Neuronal stem cell (in vitro differentiated cells): ENCODE measurements around the gene FOXP1.

Experiments used
- DNase-seq: peaks from one replicate; pipeline ENCODE4 v3.0.0-alpha.2; 2013; ENCODE audit warnings: low spot score
- H2AFZ ChIP-seq: one replicate; pipeline ENCODE4 v1.6.1; 2013; ENCODE audit warnings: mild to moderate bottlenecking, low read length, inconsistent platforms
- H2AK5ac ChIP-seq: 2 replicates; pipeline ENCODE4 v1.6.1; 2013; ENCODE audit warnings: low read depth, mild to moderate bottlenecking, inconsistent platforms, low read length, moderate library complexity, mixed read lengths
- H2BK120ac ChIP-seq: 2 replicates; pipeline ENCODE4 v1.6.1; 2013; ENCODE audit warnings: low read depth, mild to moderate bottlenecking, inconsistent platforms, low read length, moderate library complexity, mixed read lengths
- H2BK12ac ChIP-seq: one replicate; pipeline ENCODE4 v1.6.1; 2013; ENCODE audit warnings: low read length, inconsistent platforms
- H2BK15ac ChIP-seq: 2 replicates; pipeline ENCODE4 v1.6.1; 2013; ENCODE audit warnings: mild to moderate bottlenecking, low read length, inconsistent platforms, mixed read lengths
- H2BK5ac ChIP-seq: one replicate; pipeline ENCODE4 v1.6.1; 2013; ENCODE audit warnings: inconsistent platforms, mild to moderate bottlenecking, low read length, moderate library complexity
- H3K14ac ChIP-seq: one replicate; pipeline ENCODE4 v1.6.1; 2013; ENCODE audit warnings: low read length, inconsistent platforms
- H3K18ac ChIP-seq: 2 replicates; pipeline ENCODE4 v1.6.1; 2013; ENCODE audit warnings: low read length, inconsistent platforms
- H3K23ac ChIP-seq: 2 replicates; pipeline ENCODE4 v1.6.1; 2013; ENCODE audit warnings: low read depth, mild to moderate bottlenecking, mixed read lengths, low read length, inconsistent platforms; ENCODE audit not compliant: poor library complexity
- H3K27ac ChIP-seq: replicated peaks from 3 replicates; pipeline ENCODE4 v1.5.1; 2013; ENCODE audit warnings: low read length, inconsistent platforms
- H3K27me3 ChIP-seq, 3 experiments: 2 replicates each; pipeline ENCODE4 v1.6.1; 2013; ENCODE audit warnings: low read length in 3 of 3, mild to moderate bottlenecking in 2 of 3, inconsistent platforms in 1 of 3, low read depth in 1 of 3, mixed read lengths in 1 of 3, moderate library complexity in 1 of 3; ENCODE audit not compliant: control insufficient read depth in 3 of 3, insufficient read depth in 3 of 3
- H3K36me3 ChIP-seq, 2 donors: replicated peaks in 1 of 2; 2 replicates each; pipeline ENCODE4 v1.6.1; 2013; ENCODE audit warnings: low read length in 2 of 2; ENCODE audit not compliant: control insufficient read depth in 2 of 2, insufficient read depth in 2 of 2
- H3K4ac ChIP-seq: 2 replicates; pipeline ENCODE4 v1.6.1; 2013; ENCODE audit warnings: inconsistent platforms, mild to moderate bottlenecking, low read length, moderate library complexity
- H3K4me1 ChIP-seq, 2 donors: 1 replicate in 1 of 2; 2 replicates in 1 of 2; pipeline ENCODE4 v1.6.1; 2013; ENCODE audit warnings: low read length in 2 of 2, low read depth in 1 of 2; ENCODE audit not compliant: control insufficient read depth in 2 of 2, insufficient read depth in 1 of 2
- H3K4me2 ChIP-seq: one replicate; pipeline ENCODE4 v1.6.1; 2013; ENCODE audit warnings: mild to moderate bottlenecking, low read length, inconsistent platforms; ENCODE audit not compliant: insufficient read depth, poor library complexity, severe bottlenecking
- H3K4me3 ChIP-seq, 2 donors: 2 replicates each; pipeline ENCODE4 v1.5.1; 2013; ENCODE audit warnings: low read length in 2 of 2, mild to moderate bottlenecking in 2 of 2, inconsistent platforms in 1 of 2, moderate library complexity in 1 of 2
- H3K79me1 ChIP-seq: one replicate; pipeline ENCODE4 v1.6.1; 2013; ENCODE audit warnings: low read depth, mild to moderate bottlenecking, inconsistent platforms, low read length, moderate library complexity
- H3K9ac ChIP-seq: one replicate; pipeline ENCODE4 v1.6.1; 2013; ENCODE audit warnings: mild to moderate bottlenecking, low read depth, low read length, inconsistent platforms; ENCODE audit not compliant: poor library complexity
- H3K9me3 ChIP-seq, 2 donors: replicated peaks in 1 of 2; 2 replicates each; pipeline versions ENCODE3 to v1.6.1; 2013; ENCODE audit warnings: low read length in 2 of 2, mild to moderate bottlenecking in 2 of 2, inconsistent platforms in 1 of 2, low read depth in 1 of 2, mixed read lengths in 1 of 2, moderate library complexity in 1 of 2; ENCODE audit not compliant: control insufficient read depth in 2 of 2, insufficient read depth in 1 of 2
- H4K8ac ChIP-seq: one replicate; pipeline ENCODE4 v1.6.1; 2013; ENCODE audit warnings: low read depth, mild to moderate bottlenecking, inconsistent platforms, low read length, moderate library complexity
- H4K91ac ChIP-seq: one replicate; pipeline ENCODE4 v1.6.1; 2013; ENCODE audit warnings: low read length, low read depth, mild to moderate bottlenecking, inconsistent platforms; ENCODE audit not compliant: poor library complexity
- WGBS, 2 donors: extraction: QIAGEN DNeasy Blood & Tissue Kit; methylation state at CpG; one replicate each; pipeline ENCODE4 v1.1.7; 2013; ENCODE audit warnings: missing lambda C conversion rate in 2 of 2, mixed read lengths in 1 of 2; ENCODE audit not compliant: insufficient read length in 2 of 2, insufficient replicate concordance in 1 of 2; ENCODE audit errors: extremely low coverage in 2 of 2; 5-methylcytosine and 5-hydroxymethylcytosine counted together

Gene FOXP1

DNA sequence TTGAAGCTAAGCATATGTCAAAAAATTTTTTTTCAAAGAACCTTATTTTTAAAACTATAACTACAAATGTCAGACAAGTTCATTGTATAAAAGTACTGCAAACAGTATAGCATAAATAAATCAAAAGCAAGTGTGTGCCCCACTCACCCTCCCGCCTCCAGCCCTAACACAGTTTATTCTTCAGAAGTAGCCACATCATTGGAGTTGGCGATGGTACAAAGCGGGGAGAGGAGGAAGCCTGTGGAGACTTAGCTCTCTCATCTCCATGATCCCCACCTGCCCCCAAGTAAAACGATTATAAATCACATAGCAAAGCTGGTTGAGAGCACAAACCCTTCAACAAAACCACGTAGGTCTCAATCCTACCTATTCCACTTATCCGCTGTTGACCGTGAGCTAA is 33.6 kb downstream of the FOXP1 start:
- no peak overlapping the region for H3K23ac ChIP-seq

DNA sequence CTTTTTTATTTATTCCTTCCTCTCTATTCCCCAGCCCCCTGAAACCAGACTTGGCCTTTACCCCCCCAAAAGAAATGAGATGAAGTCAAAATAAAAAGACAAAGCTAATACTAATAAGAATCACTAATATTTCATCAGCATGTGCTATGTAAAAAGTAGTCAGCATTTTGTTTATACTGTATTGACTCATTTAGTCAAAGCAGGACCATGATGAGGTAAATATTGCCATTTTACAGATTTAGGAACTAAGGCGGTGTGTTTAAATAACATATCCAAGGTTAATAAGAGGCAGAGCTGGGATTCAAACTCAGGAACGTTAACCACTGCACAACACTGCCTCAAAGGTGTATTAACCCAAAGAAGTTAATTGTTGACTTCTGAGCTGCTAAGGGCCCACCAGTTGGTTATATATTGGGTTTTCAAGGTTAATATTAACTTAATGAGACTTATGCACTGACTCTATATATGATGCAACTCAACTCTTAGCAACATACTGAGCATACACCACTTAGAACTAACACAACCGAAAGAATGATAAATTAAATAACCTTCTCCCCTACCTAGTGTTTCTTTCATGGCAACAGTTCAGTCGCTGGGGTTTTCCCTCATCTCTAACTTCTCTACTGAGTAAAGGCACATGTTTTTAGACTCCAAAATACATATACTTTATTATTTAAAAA is 34.7 kb downstream of the FOXP1 start:
- WGBS, 2 donors, result no CpG with 5 or more reads among the region's 4 CpGs

More for the DNA sequence above, 33.6 kb downstream of the FOXP1 start:
- Histone ChIP-seq H3K9me3 (no peaks in the 10 kb centered on the region), H3K14ac (no peak overlapping the region), H2BK12ac (no peak overlapping the region), H3K4ac (no peak overlapping the region), H4K8ac (no peak overlapping the region), H3K4me2 (no peak overlapping the region), H3K79me1 (no peaks in the 10 kb centered on the region), H2BK15ac (no peak overlapping the region), H2BK120ac (no peak overlapping the region), H3K4me3 (no peak overlapping the region), H3K18ac (no peak overlapping the region), H3K36me3 (no peaks in the 10 kb centered on the region), H3K4me1 (peaks cover 0 to 8% of the 10 kb centered on the region in 2 donors), H2BK5ac (no peak overlapping the region), H3K27me3 (no peaks in the 10 kb centered on the region), H4K91ac (no peak overlapping the region), H3K9ac (no peak overlapping the region), H2AFZ (no peak overlapping the region), H3K27ac (no peak overlapping the region), H2AK5ac (no peak overlapping the region)
- WGBS, 2 donors, result no CpG with 5 or more reads among the region's 7 CpGs
- no peak for DNase-seq

DNA sequence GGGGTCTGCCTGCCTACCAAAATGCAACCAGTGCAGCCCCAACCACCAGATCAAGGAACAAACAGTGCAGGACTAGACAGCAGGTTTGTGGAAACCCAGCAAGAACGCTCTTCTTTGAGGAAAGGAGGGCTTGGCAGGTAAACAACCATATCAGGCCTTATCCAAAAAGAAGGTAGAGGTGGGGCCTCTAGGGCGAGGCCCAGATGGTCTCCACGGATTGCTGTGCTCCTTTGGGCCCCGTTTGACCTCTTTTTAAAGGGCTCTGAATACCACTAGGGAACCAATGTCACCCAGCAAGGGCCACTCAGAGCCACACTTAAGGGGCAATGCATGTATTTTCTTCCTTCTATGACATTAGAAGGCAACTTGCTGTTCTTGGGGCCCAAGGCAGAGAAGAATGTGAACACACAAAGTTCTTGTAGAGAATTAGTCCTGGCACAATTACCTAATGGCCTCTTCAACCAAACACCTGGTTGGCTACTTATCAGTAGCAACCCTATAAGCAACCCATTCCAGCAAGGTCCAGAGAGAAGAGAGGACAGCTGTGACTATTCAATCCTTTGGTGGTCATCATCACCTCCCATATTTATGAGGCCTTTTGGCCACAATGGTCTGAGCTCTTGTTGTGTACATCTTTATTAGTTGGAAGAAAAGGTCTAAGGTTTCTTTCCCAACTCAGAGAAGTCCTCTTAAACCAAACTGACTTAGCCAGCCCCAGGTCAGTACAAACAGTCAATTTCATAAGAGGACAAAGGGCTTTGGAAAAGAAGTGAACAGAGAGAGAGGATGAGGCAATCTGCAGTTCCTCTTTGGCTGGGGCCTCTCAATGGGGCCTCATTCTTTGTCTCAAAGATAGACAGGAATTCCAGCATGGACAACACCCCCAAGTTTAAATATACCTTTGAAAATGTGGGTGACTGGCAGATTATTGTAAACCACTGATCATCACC is 36.0 kb downstream of the FOXP1 start:
- Histone ChIP-seq H3K23ac (no peak overlapping the region), H2BK120ac (no peak overlapping the region), H3K4me1 (peaks cover 2 to 12% of the 10 kb centered on the region in 2 donors), H2AK5ac (no peak overlapping the region), H2BK5ac (no peak overlapping the region), H3K27ac (no peak overlapping the region), H3K4me2 (no peak overlapping the region), H3K18ac (no peak overlapping the region), H3K9me3 (no peaks in the 10 kb centered on the region), H3K27me3 (no peaks in the 10 kb centered on the region), H3K79me1 (no peaks in the 10 kb centered on the region), H2BK12ac (no peak overlapping the region), H2AFZ (no peak overlapping the region), H2BK15ac (no peak overlapping the region), H4K8ac (no peak overlapping the region), H3K9ac (no peak overlapping the region), H3K4me3 (no peak overlapping the region), H3K14ac (no peak overlapping the region), H3K4ac (no peak overlapping the region), H3K36me3 (no peaks in the 10 kb centered on the region), H4K91ac (no peak overlapping the region)
- no peak for DNase-seq
- WGBS, 2 donors, result no CpG with 5 or more reads among the region's 4 CpGs

More for the DNA sequence above, 34.7 kb downstream of the FOXP1 start:
- Histone ChIP-seq H3K14ac (no peak overlapping the region), H3K79me1 (no peaks in the 10 kb centered on the region), H3K23ac (no peak overlapping the region), H3K9ac (no peak overlapping the region), H2BK5ac (no peak overlapping the region), H2BK12ac (no peak overlapping the region), H3K18ac (no peak overlapping the region), H4K8ac (no peak overlapping the region), H2AK5ac (no peak overlapping the region), H3K27me3 (no peaks in the 10 kb centered on the region), H2AFZ (no peak overlapping the region), H4K91ac (no peak overlapping the region), H3K4me3 (no peak overlapping the region), H3K4me2 (no peak overlapping the region), H3K36me3 (no peaks in the 10 kb centered on the region), H2BK15ac (no peak overlapping the region), H2BK120ac (no peak overlapping the region), H3K27ac (no peak overlapping the region), H3K9me3 (no peaks in the 10 kb centered on the region), H3K4ac (no peak overlapping the region), H3K4me1 (peaks cover 0 to 8% of the 10 kb centered on the region in 2 donors)
- no peak for DNase-seq

DNA sequence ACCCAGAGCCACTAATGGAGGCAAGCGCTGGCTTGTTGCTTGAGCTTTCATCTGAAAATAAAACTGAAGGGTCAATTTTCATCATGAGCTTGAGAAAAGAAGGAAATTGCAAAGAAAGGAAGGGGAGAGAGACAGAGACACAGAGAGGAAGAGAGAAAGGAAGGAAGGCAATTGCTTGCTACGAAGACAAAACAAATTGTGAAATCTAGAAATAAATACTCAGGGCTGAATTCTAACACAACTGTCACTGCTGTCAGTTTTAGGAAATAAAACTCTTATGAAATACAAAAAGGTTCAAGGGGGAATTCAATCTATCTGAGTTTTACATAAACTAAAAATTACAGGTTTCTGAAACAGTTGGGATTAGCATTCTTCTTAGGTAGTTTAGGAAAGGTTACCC is 36.7 kb downstream of the FOXP1 start:
- Histone ChIP-seq H3K4ac (no peak overlapping the region), H2AFZ (no peak overlapping the region), H4K8ac (no peak overlapping the region), H3K4me1 (peaks cover 4 to 17% of the 10 kb centered on the region in 2 donors), H3K9me3 (peaks cover 0 to 2% of the 10 kb centered on the region in 2 donors), H2BK15ac (no peak overlapping the region), H3K4me3 (no peak overlapping the region), H3K27me3 (no peaks in the 10 kb centered on the region), H3K18ac (no peak overlapping the region), H2BK120ac (no peak overlapping the region), H3K36me3 (peaks cover 0 to 2% of the 10 kb centered on the region in 2 donors), H3K23ac (no peak overlapping the region), H2BK12ac (no peak overlapping the region), H3K9ac (no peak overlapping the region), H4K91ac (no peak overlapping the region), H3K27ac (no peak overlapping the region), H3K14ac (no peak overlapping the region), H3K79me1 (no peaks in the 10 kb centered on the region), H3K4me2 (no peak overlapping the region), H2BK5ac (no peak overlapping the region), H2AK5ac (no peak overlapping the region)
- no CpG with 5 or more reads among the region's 2 CpGs for WGBS, 2 donors
- DNase-seq, result no peak
